GM12874 (cell line): ENCODE measurements around the gene KLRG1.

Source experiments
- CTCF ChIP-seq: IDR thresholded peaks from 2 replicates; pipeline ENCODE4 v1.5.1; 2011; ENCODE audit warnings: low read depth, mild to moderate bottlenecking, control low read depth, low read length, moderate library complexity; ENCODE audit not compliant: insufficient read depth

The KLRG1 gene

DNA sequence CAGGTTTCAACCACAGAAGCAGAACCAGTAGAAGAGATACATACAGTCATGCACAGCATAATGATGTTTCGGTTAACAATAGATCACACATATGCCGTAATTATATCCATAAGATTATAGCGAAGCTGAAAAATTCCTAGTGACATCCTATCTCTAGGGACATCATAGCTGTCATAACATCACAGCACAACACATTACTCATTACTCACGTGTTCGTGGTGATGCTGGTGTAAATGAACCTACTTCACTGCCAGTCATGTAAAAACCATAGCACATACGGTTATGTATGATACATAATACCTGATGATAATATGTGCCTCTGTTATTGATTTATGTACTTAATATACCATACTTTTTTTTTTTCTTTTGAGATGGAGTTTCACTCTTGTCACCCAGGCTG, 44.7 kb downstream of the KLRG1 start:
- no peak for TF ChIP-seq CTCF

DNA sequence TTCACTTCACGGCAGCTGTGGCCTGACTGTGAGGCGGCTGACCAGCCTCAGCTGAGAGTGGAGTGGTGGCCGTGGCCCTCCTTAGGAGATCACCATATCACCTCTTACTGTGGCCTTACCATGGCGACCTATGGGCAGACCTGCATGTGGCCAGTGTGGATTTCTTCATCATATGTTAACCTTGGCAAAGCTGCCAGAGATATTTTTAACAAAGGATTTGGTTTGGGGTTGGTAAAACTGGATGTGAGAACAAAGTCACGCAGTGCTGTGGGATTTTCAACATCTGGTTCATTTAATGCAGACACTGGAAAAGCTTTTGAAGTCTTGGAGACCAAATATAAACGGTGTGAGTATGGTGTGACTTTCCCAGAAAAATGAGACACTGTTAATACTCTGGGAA, 46.9 kb downstream of the KLRG1 start:
- no peak for TF ChIP-seq CTCF

- no peak for TF ChIP-seq CTCF
These were observed 48.1 kb downstream of the KLRG1 start for GRCh38 chr12:9037431-9037830.

- TF ChIP-seq CTCF, result peak; percentile 46; the same call in 1 of the 2 replicates
These were observed 50.1 kb downstream of the KLRG1 start for GRCh38 chr12:9039397-9039977.

- TF ChIP-seq CTCF, result no peak
These were observed 51.3 kb downstream of the KLRG1 start for GRCh38 chr12:9040484-9041186.

- no peak for TF ChIP-seq CTCF
These were observed 52.0 kb downstream of the KLRG1 start for GRCh38 chr12:9041321-9041720.

DNA sequence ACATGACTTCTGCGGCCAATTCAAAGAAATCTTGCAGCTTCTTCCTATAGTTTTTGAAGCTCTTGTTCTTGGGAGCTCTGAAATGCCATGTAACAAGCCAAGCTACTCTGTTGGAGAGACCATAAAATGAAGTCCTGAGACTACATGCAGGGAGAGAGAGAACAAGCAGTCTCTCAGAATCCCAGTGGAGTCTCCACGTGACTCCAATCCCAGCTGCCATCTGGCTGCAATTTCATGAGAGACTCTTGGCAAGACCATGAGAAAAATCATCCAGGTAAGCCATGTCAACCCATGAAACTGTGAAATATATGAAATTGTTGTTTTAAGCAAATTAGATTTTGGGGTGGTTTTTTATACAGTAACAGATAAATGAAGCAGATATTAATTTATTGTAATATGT, 54.4 kb downstream of the KLRG1 start:
- no peak for TF ChIP-seq CTCF

- no peak for TF ChIP-seq CTCF
These were observed 57.8 kb downstream of the KLRG1 start for GRCh38 chr12:9047105-9047504.
